GM06990 (cell line): ENCODE data around the gene FHIT.

ENCODE experiments used
- DNase-seq: peaks from one replicate; pipeline ENCODE4 v3.0.0-alpha.2; 2011; ENCODE audit not compliant: insufficient read length; ENCODE audit errors: extremely low read depth
- H3K27me3 ChIP-seq: replicated peaks from 2 replicates; pipeline ENCODE4 v1.6.0; 2011; ENCODE audit warnings: low read length; ENCODE audit not compliant: control insufficient read depth, insufficient read depth
- H3K36me3 ChIP-seq: 2 replicates; pipeline ENCODE4 v1.5.1; 2011; ENCODE audit warnings: low read length; ENCODE audit not compliant: control insufficient read depth, insufficient read depth
- H3K4me3 ChIP-seq: replicated peaks from 2 replicates; pipeline ENCODE4 v1.5.1; 2011; ENCODE audit warnings: low read depth, mild to moderate bottlenecking, control low read depth, low read length
- CTCF ChIP-seq: IDR thresholded peaks from 2 replicates; pipeline ENCODE4 v1.5.1; 2011; ENCODE audit warnings: low read length, control low read depth, mild to moderate bottlenecking, inconsistent platforms; ENCODE audit not compliant: insufficient read depth, poor library complexity, severe bottlenecking

FHIT gene

GRCh38 chr3:59877263-59878037 is 1373.8 kb downstream of the FHIT start:
- Histone ChIP-seq H3K4me3 (no peak overlapping the region), H3K36me3 (no peaks in the 10 kb centered on the region), H3K27me3 (no peaks in the 10 kb centered on the region)
- TF ChIP-seq CTCF: no peak
- DNase-seq: no peak

- H3K36me3 ChIP-seq: no peaks in the 10 kb centered on the region
- no peak for DNase-seq
- H3K4me3 ChIP-seq: no peak overlapping the region
- TF ChIP-seq CTCF: no peak
- H3K27me3 ChIP-seq: no peaks in the 10 kb centered on the region
Observed at GRCh38 chr3:59876533-59877062, 1374.7 kb downstream of the FHIT start.

GRCh38 chr3:59873576-59874230 is 1377.5 kb downstream of the FHIT start:
- Histone ChIP-seq H3K4me3 (no peak overlapping the region), H3K36me3 (no peaks in the 10 kb centered on the region), H3K27me3 (no peaks in the 10 kb centered on the region)
- DNase-seq: peak; percentile 5
- TF ChIP-seq CTCF: no peak

GRCh38 chr3:59872128-59872527 is 1379.1 kb downstream of the FHIT start:
- no peaks in the 10 kb centered on the region for H3K27me3 ChIP-seq
- TF ChIP-seq CTCF: no peak
- DNase-seq: no peak
- no peaks in the 10 kb centered on the region for H3K36me3 ChIP-seq
- H3K4me3 ChIP-seq: no peak overlapping the region

GRCh38 chr3:59867185-59868002 is 1383.9 kb downstream of the FHIT start:
- DNase-seq: peak; percentile 37
- Histone ChIP-seq H3K4me3 (no peak overlapping the region), H3K27me3 (no peaks in the 10 kb centered on the region), H3K36me3 (no peaks in the 10 kb centered on the region)
- no peak for TF ChIP-seq CTCF
